GM21576 (cell line): ENCODE data around the gene DND1.
"Not testable (repeated sequence)": the region's sequence is repeated elsewhere in the genome, so short reads cannot be mapped to it uniquely, and the experiment has no call there.

Source experiments
- ATAC-seq: cut with Tn5 transposase; IDR thresholded peaks from one replicate; pipeline ENCODE4 v1.9.1; 2021; ENCODE audit warnings: mild to moderate bottlenecking, moderate library complexity; ENCODE audit not compliant: unreplicated experiment

The DND1 gene

GRCh38 chr5:140631831-140632365 lies 41.5 kb downstream of the DND1 start:
- no peak for ATAC-seq

GRCh38 chr5:140631036-140631417 lies 42.3 kb downstream of the DND1 start:
- ATAC-seq, result no peak

DNA sequence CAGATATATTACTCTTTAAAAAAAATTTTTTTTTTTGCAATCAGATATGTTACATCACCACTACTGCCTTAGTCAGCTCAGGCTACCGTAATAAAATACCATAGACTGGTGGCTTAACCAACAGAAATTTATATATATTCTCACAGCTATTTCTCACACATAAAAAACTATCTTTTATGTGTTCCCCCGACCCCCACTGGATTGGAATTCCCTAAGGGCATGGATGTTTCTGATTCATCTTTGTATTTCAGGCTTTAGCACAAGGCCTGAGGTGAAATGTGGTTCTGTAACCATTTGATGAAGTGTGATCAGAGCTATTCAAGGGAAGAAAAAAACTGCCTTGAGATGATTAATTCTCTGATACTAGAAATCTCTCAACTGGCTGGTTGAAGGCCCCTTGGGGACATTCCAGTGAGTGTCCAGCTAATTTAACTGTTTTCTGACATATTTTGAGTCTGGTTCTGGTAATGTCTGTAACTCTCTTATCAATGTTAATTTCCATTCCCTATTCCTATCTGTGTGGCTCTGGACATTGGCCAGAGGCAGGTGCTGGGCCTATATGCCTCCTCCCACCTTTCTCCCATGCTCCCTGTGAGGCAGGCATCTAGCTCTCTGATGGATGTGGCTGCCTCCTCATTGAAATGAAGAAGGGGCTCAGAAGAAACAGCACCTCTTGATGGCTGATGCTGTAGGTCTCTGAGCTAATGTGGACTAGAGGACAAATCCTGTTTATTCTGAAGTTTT lies 42.9 kb downstream of the DND1 start:
- no peak for ATAC-seq

- no peak for ATAC-seq
Measured at GRCh38 chr5:140628711-140629110, 44.7 kb downstream of the DND1 start.

- no peak for ATAC-seq
Measured at GRCh38 chr5:140627972-140628371, 45.4 kb downstream of the DND1 start.

DNA sequence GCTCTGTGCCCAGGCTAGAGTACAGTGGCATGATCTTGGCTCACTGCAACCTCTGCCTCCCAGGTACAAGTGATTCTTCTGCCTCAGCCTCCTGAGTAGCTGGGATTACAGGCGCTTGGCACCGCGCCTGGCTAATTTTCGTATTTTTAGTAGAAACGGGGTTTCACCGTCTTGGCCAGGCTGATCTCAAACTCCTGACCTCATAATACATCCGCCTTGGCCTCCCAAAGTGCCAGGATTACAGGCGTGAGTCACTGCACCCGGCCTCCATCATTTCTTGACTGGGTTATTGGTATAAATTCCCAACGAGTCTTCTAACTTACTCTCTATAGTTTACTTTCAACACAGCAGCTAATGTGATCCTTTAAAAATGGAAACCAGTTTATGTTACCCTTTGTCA lies 48.5 kb downstream of the DND1 start:
- ATAC-seq, result not testable (repeated sequence)

GRCh38 chr5:140623061-140623460 lies 50.3 kb downstream of the DND1 start:
- ATAC-seq, result not testable (repeated sequence)

DNA sequence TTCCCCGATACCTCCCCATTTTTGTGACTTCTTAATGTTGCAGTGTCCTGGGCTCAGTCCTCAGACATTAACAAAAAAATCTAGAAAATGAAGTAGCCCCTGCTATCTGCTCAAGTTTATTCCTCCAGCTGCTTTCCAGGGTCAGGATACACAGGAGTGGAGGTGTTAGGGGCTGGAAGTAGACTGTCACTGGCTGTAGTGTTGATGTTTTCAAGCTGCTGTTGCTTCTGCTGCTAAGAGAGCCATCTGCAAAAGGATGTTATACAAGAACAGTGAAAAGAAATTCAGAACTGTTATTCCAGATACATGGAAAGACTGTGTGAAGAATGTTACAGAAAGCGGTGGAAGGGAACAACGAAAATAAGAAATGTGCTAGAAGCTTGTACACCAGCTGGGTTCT lies 51.1 kb downstream of the DND1 start:
- ATAC-seq, result no peak
